HG03342 (cell line): ENCODE measurements around the gene HAUS1.
"Not testable (repeated sequence)": the region's sequence is repeated elsewhere in the genome, so short reads cannot be mapped to it uniquely, and the experiment has no call there.

Experiments used
- ATAC-seq: cut with Tn5 transposase; IDR thresholded peaks from one replicate; pipeline ENCODE4 v1.9.1; 2021; ENCODE audit warnings: mild to moderate bottlenecking, moderate library complexity; ENCODE audit not compliant: unreplicated experiment

HAUS1 gene

DNA sequence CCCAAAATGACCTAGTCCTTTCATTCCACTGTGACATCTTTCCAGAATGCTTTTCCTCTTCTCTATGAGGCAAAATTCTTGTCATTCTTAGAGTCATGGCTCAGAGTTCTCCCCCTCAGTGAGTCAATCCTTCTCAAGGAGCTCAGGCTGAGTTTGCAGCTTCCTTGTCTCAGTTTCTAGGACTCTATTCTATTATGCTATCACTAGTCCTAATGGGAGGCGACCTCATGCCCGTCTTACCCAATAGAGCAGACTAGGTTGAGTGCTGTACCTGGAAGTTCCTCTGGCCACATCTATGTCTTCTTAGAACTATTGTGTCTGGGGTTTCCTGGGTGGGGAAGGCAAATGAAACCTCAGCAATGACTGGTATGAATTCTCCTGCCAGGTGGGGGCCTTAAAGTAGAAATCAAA, 51.5 kb downstream of the HAUS1 start:
- no peak for ATAC-seq

GRCh38 chr18:46156124-46156745, 52.0 kb downstream of the HAUS1 start:
- ATAC-seq: no peak

GRCh38 chr18:46156843-46157242, 52.7 kb downstream of the HAUS1 start:
- no peak for ATAC-seq

DNA sequence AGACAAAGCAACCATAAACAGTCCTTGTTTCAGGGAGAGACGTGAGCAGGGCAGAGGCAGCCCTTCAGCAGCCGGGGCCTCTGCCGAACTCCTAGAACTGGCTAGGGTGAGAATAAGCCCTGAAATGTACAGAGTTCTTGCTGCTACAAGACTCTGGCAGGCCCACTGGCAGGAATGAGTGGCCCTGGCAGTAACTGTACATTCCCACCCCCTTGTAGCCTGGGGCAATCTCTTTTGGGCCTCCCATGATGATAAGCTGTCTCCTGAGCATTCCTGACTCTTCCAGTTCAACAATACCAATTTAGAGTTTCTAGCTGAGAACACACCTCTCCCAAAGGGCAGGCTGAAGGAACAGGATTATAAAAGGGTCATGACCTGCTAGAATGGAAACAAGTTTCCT, 54.3 kb downstream of the HAUS1 start:
- ATAC-seq: no peak

DNA sequence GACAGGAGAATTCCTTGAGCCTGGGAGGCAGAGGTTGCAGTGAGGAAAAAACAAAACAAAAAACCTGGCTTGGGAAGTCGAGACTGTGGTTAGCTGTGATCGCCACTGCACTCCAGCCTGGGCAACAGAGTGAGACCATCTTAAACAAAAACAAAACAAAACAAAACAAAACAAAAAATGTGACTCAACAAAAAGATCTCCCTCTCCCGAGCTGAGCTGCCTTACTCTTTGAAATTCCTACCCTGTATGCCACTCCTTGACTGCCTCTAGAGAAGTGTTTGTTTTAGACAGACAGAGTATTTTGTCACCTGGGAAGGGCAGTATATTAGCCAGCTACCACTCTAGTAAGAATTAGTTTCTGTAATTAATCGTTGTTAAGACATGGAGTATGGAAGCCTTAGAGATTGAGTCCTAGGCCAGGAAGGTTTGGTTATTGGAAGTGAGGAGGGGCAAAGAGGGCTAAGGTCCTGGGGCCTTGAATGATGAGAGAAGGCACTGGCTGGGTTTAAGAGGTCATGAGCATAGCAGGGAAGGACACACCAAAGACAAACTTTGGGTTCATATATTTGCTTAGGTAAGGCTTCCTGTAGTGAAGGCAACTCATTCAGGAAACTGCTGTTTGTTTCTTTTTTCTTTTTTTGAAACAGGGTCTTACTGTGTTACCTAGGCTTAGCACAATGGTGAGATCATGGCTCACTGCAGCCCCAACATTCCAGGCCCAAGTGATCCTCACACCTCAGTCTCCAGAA, 56.0 kb downstream of the HAUS1 start:
- ATAC-seq: no peak

DNA sequence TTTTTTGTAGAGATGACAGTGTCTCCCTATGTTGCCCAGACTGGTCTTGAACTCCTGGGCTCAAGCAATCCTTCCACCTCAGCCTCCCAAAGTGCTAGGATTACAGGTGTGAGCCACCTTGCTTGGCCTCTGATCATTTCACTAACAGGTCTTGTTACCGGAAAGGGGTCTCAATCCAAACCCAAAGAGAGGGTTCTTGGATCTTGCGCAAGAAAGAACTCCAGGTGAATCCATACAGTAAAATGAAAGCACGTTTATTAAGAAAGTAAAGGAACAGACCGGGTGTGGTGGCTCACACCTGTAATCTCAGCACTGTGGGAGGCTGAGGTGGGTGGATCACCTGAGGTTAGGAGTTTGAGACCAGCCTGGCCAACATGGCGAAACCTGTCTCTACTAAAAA, 56.7 kb downstream of the HAUS1 start:
- ATAC-seq: not testable (repeated sequence)

DNA sequence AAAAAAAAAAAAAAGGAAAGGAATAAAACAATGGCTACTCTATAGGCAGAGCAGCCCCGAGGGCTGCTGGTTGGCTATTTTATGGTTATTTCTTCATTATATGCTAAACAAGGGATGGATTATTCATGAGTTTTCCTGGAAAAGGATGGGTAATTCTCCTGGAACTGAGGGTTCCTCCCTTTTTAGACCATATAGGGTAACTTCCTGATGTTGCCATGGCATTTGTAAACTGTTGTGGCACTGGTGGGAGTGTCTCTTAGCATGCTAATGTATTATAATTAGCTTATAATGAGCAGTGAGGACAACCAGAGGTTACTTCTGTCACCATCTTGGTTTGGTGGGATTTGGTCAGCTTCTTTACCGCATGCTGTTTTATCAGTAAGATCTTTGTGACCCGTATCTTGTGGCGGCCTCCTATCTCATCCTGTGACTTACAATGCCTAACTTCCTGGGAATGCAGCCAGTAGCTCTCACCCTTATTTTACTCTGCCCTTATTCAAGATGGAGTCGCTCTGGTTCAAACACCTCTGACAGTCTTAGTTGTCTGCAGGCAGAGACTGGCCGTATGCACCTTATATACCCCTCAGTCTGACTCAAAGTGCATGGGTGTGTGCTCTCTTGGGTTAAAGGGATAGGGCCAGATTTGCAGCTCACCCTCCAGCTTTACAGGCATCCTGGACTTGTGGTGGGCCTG, 57.7 kb downstream of the HAUS1 start:
- no peak for ATAC-seq

GRCh38 chr18:46163091-46163490, 58.9 kb downstream of the HAUS1 start:
- no peak for ATAC-seq

- ATAC-seq: no peak
Measured at GRCh38 chr18:46163941-46164499, 59.8 kb downstream of the HAUS1 start.

GRCh38 chr18:46164502-46164901, 60.3 kb downstream of the HAUS1 start:
- not testable (repeated sequence) for ATAC-seq

- no peak for ATAC-seq
Measured at GRCh38 chr18:46164920-46165319, 60.7 kb downstream of the HAUS1 start.

DNA sequence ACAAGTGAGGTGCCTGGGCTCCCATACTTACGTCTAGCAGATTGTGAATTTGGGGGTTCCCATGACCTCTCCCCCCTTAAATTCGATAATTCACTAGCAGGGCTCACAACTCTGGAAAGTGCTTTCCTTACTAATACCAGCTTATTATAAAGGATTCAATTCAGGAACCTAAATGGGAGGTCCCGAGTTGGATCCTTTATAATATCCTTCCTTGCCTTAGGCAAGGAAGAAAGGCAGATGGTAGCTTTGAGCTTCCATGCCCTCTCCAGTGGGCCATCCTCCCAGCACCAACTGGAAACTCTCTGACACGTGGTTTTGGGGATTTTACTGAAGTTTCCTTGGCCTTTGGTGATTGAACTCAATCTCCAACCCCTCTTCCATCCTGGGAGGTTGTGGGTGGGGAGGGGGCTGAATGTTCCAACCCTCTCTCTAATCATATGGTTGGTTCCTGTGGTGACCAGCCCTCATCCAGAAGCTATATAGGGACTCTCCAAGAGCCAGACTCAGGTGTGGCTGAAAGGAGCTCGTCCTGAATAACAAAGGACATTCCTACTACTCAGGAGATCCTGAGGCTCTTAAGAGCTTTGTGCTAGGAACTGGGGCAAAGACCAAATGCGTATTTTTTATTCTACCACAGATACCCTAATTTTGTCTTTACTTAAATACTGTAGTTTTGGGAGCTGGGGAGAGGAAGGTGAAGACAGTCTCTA, 62.2 kb downstream of the HAUS1 start:
- ATAC-seq: no peak

- ATAC-seq: peak; percentile 92
Measured at GRCh38 chr18:46167971-46168370, 63.8 kb downstream of the HAUS1 start.

DNA sequence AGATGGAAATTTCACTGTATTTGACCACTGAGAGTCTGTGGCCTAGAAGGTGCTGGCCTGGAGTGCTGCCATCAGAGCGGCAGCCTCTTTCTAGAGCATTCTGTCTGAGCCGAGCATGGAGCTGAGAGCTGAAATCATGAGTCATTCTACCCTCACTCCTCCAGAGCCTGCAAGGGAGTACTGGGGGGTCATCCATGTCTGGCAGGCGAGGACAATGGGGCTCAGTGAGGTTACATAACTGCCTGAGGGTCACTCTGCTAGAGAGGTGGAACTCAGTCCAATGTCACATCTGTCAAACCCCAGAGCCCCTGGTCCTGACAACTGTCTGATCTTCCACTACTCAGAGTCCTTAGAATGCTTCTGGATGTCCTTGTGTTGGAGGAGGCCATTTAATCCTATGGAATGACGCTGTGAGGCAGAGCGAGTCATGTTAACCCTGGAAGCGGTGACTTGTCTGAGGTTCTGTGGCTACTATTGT, 65.3 kb downstream of the HAUS1 start:
- no peak for ATAC-seq

- no peak for ATAC-seq
Measured at GRCh38 chr18:46171331-46171730, 67.1 kb downstream of the HAUS1 start.

GRCh38 chr18:46173393-46174341, 69.5 kb downstream of the HAUS1 start:
- ATAC-seq: peak; percentile 87

DNA sequence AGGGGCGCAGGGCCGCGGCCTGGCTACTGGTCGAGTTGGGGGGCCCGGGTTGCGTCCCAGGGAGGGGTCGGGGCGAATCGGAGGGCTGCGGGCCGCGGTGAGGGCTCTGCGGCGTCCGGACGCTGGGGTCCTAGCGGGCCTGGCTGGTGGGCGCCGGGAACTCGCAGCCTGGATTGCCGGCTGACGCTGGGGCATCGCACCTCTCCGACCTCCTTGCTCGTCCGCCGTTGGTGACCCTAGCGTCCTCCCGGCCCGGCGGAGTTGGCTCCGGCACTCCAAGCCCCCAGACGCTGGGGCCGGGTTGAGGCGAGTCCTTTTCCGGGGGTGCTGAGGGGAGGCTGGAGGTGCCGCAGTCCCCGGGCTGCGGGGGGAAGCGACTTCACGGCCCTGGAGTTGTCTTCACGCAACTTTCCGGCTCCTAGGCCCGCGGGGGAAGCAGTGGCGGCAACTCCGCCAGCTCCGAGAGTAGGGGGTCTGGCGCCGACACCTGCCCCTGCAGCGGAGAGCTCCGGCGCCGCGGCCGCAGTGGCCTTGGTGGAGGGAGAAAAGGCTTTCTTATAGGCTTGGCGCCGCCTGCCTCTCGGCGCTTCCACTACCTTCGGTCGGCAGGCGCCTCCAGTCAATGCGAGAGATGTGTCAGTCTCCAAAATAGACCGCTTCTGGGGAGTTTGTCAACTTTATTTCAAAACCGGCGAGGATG, 70.3 kb downstream of the HAUS1 start:
- peak; percentile 21 for ATAC-seq

DNA sequence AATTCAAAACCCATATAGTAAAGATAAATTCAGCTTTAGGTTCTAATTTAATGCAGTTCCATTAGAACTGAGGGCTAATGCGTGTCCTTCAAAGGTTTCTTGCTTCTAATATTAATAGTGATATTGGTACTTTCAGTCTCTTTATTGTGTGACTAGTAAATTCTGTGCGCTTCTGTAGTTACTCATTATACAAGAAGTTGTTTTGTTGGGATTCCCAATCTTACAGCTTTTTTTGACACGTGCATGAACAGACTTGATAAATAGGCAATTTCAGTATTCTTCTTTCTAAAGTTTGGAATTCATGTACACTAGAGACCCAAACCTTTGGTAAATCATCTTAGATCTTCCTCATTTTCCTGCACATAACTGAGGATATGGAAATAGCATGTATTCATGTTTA, 71.8 kb downstream of the HAUS1 start:
- ATAC-seq: no peak
